HEK293 (cell line): Measurements from ENCODE around the gene CRACR2A.

Experiments
- CTCF ChIA-PET: fragments of 350-600 bp; formaldehyde crosslinking; extraction: SDS; loops from one replicate; lab custom pipeline; 2021; ENCODE audit warnings: antibody characterized with exemption; lab: Yijun Ruan, JAX
- POLR2A ChIA-PET: fragments of 300-600 bp; formaldehyde crosslinking; extraction: SDS; loops from one replicate; lab custom pipeline; 2020; ENCODE audit warnings: antibody characterized with exemption, inconsistent platforms; lab: Yijun Ruan, JAX
- H3K27ac ChIP-seq: fragments of 200-500 bp; sonication (Bioruptor generic); 2 replicates; pipeline ENCODE4 v1.5.1; 2014; ENCODE audit warnings: low read depth, low read length, control low read depth, inconsistent platforms; ENCODE audit errors: extremely low read depth
- H3K36me3 ChIP-seq, 2 experiments: fragments of 200-500 bp in 1 of 2; sonication (Bioruptor generic) in 1 of 2; 1 replicate in 1 of 2; 2 replicates in 1 of 2; pipeline ENCODE4 v1.5.1; 2014 to 2017; ENCODE audit warnings: inconsistent platforms in 2 of 2, low read length in 2 of 2; ENCODE audit not compliant: control insufficient read depth in 2 of 2, insufficient read depth in 1 of 2
- H3K4me1 ChIP-seq: fragments of 200-500 bp; sonication (Bioruptor generic); 2 replicates; pipeline ENCODE4 v1.5.1; 2014; ENCODE audit warnings: mild to moderate bottlenecking, low read length, inconsistent platforms; ENCODE audit not compliant: control insufficient read depth, insufficient read depth
- H3K4me3 ChIP-seq: 2 replicates; pipeline ENCODE4 v1.5.1; 2011; ENCODE audit warnings: low read depth, mild to moderate bottlenecking, control low read depth, low read length, moderate library complexity
- H3K9me3 ChIP-seq: fragments of 200-500 bp; sonication (Bioruptor generic); 2 replicates; pipeline ENCODE4 v1.5.1; 2014; ENCODE audit warnings: low read depth, low read length, inconsistent platforms; ENCODE audit not compliant: control insufficient read depth, insufficient read depth
- AEBP2 ChIP-seq: fragments of 450-650 bp; formaldehyde crosslinking; IDR thresholded peaks from 2 replicates; pipeline ENCODE4 v1.5.1; 2016; ENCODE audit warnings: missing biosample characterization, missing genetic modification characterization, borderline replicate concordance
- EGR2 ChIP-seq: fragments of 450-650 bp; formaldehyde crosslinking; IDR thresholded peaks from 2 replicates; pipeline ENCODE4 v1.5.1; 2016; ENCODE audit warnings: low read depth, missing biosample characterization, missing genetic modification characterization
- GLIS1 ChIP-seq: fragments of 450-650 bp; formaldehyde crosslinking; IDR thresholded peaks from 2 replicates; pipeline ENCODE4 v1.5.1; 2016; ENCODE audit warnings: missing biosample characterization, missing genetic modification characterization
- KLF9 ChIP-seq: fragments of 450-650 bp; formaldehyde crosslinking; IDR thresholded peaks from 2 replicates; pipeline ENCODE4 v1.5.1; 2016; ENCODE audit warnings: missing biosample characterization, missing genetic modification characterization, low read depth
- PRDM2 ChIP-seq: fragments of 450-650 bp; formaldehyde crosslinking; IDR thresholded peaks from 2 replicates; pipeline ENCODE4 v1.5.1; 2016; ENCODE audit warnings: missing biosample characterization, missing genetic modification characterization, borderline replicate concordance
- RBAK ChIP-seq: fragments of 450-650 bp; formaldehyde crosslinking; IDR thresholded peaks from 2 replicates; pipeline ENCODE4 v1.5.1; 2016; ENCODE audit warnings: missing biosample characterization, missing genetic modification characterization
- SP3 ChIP-seq: fragments of 450-650 bp; formaldehyde crosslinking; IDR thresholded peaks from 2 replicates; pipeline ENCODE4 v1.5.1; 2016; ENCODE audit warnings: missing biosample characterization, missing genetic modification characterization
- ZBTB48 ChIP-seq: fragments of 450-650 bp; formaldehyde crosslinking; IDR thresholded peaks from 2 replicates; pipeline ENCODE4 v1.5.1; 2016; ENCODE audit warnings: missing biosample characterization, missing genetic modification characterization
- ZBTB8A ChIP-seq: fragments of 450-650 bp; formaldehyde crosslinking; IDR thresholded peaks from 2 replicates; pipeline ENCODE4 v1.5.1; 2016; ENCODE audit warnings: missing biosample characterization, missing genetic modification characterization
- ZEB2 ChIP-seq: fragments of 450-650 bp; formaldehyde crosslinking; IDR thresholded peaks from 2 replicates; pipeline ENCODE4 v1.5.1; 2016; ENCODE audit warnings: missing biosample characterization, missing genetic modification characterization
- ZNF138 ChIP-seq: fragments of 450-650 bp; formaldehyde crosslinking; IDR thresholded peaks from 2 replicates; pipeline ENCODE4 v1.5.1; 2016; ENCODE audit warnings: missing biosample characterization, missing genetic modification characterization, borderline replicate concordance
- ZNF223 ChIP-seq: fragments of 450-650 bp; formaldehyde crosslinking; IDR thresholded peaks from 2 replicates; pipeline ENCODE4 v1.5.1; 2016; ENCODE audit warnings: missing biosample characterization, missing genetic modification characterization
- ZNF488 ChIP-seq: fragments of 450-650 bp; formaldehyde crosslinking; IDR thresholded peaks from 2 replicates; pipeline ENCODE4 v1.5.1; 2016; ENCODE audit warnings: missing biosample characterization, missing genetic modification characterization
- ZNF501 ChIP-seq: fragments of 450-650 bp; formaldehyde crosslinking; IDR thresholded peaks from 2 replicates; pipeline ENCODE4 v1.5.1; 2016; ENCODE audit warnings: missing biosample characterization, missing genetic modification characterization
- ZNF530 ChIP-seq: fragments of 450-650 bp; formaldehyde crosslinking; IDR thresholded peaks from 2 replicates; pipeline ENCODE4 v1.5.1; 2016; ENCODE audit warnings: low read depth, missing biosample characterization, missing genetic modification characterization
- ZNF549 ChIP-seq: fragments of 450-650 bp; IDR thresholded peaks from 2 replicates; pipeline ENCODE4 v1.5.1; 2018; ENCODE audit warnings: missing biosample characterization, missing genetic modification characterization, mild to moderate bottlenecking, inconsistent platforms, moderate library complexity
- ZNF561 ChIP-seq: fragments of 450-650 bp; IDR thresholded peaks from 2 replicates; pipeline ENCODE4 v1.5.1; 2018; ENCODE audit warnings: missing biosample characterization, missing genetic modification characterization, borderline replicate concordance
- ZNF677 ChIP-seq: fragments of 450-650 bp; IDR thresholded peaks from 2 replicates; pipeline ENCODE4 v1.5.0; 2018; ENCODE audit warnings: missing biosample characterization, mild to moderate bottlenecking, missing genetic modification characterization, moderate library complexity
- ZNF692 ChIP-seq: fragments of 450-650 bp; formaldehyde crosslinking; IDR thresholded peaks from 2 replicates; pipeline ENCODE4 v1.5.1; 2016; ENCODE audit warnings: missing biosample characterization, missing genetic modification characterization
- ZNF747 ChIP-seq: fragments of 450-650 bp; formaldehyde crosslinking; IDR thresholded peaks from 2 replicates; pipeline ENCODE4 v1.5.1; 2016; ENCODE audit warnings: missing biosample characterization, missing genetic modification characterization
- ZSCAN5A ChIP-seq: fragments of 450-650 bp; formaldehyde crosslinking; IDR thresholded peaks from 2 replicates; pipeline ENCODE4 v1.5.1; 2016; ENCODE audit warnings: missing biosample characterization, missing genetic modification characterization

Gene CRACR2A

DNA sequence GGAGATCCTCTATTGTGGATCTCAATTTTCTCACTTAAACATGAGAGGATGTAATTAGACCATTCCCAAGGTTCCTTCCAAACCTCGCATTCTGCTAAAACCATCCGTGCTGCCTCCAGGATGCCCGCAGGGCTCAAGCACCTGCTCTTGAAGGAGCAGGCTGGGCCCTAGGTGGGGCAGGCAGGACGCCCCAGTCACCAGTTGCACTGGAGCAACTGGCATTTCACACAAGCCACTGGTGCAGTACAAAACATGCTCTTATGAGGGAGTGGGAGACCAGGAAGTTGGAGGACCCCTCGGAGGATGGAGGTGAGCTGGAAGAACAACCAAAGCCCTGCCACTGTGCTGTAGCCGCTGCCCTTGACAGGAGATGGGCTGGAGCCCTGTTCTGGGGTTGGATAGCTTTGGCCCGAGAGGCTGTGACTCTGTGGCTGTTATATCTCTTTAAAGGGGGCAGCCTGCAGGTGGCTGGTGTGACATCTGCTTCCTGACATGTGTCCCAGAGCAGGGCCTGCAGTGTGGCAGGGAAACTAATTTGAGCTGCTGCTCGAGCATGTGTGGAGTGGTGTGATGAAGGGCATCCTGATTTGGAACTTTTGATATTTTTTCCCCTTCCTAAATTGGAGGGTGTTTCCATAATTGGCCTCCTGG lies 122.2 kb downstream of the CRACR2A start:
- POLR2A ChIA-PET: no interaction called here
- no peak for TF ChIP-seq GLIS1 (tag by site-specific recombination)
- TF ChIP-seq ZSCAN5A: no peak
- no peak for TF ChIP-seq ZNF549 (tag by site-specific recombination)
- no peak for TF ChIP-seq ZNF501 (tag by site-specific recombination)
- no peak for TF ChIP-seq AEBP2 (tag by site-specific recombination)
- TF ChIP-seq ZBTB8A (tag by site-specific recombination): no peak
- no peak for TF ChIP-seq KLF9 (tag by site-specific recombination)
- TF ChIP-seq SP3: no peak
- no peak for TF ChIP-seq ZNF677 (tag by site-specific recombination)
- TF ChIP-seq ZEB2 (tag by site-specific recombination): no peak
- TF ChIP-seq EGR2 (tag by site-specific recombination): no peak
- TF ChIP-seq ZNF692: no peak
- no peak for TF ChIP-seq PRDM2 (tag by site-specific recombination)

GRCh38 chr12:3630111-3630510 lies 122.8 kb downstream of the CRACR2A start:
- Histone ChIP-seq H3K36me3 (no peaks in the 10 kb centered on the region), H3K4me3 (no peak overlapping the region), H3K4me1 (no peaks in the 10 kb centered on the region), H3K27ac (no peak overlapping the region), H3K9me3 (no peaks in the 10 kb centered on the region)
- CTCF ChIA-PET: no interaction called here
- POLR2A ChIA-PET: no interaction called here
- TF ChIP-seq ZNF747 (tag by site-specific recombination) (no peak), ZNF530 (tag by site-specific recombination) (no peak), ZNF138 (no peak), ZNF561 (tag by site-specific recombination) (no peak), ZBTB8A (tag by site-specific recombination) (no peak), ZNF223 (no peak), ZBTB48 (no peak), RBAK (no peak), ZNF488 (tag by site-specific recombination) (no peak)

More for the DNA sequence above, 122.2 kb downstream of the CRACR2A start:
- Histone ChIP-seq H3K9me3 (no peaks in the 10 kb centered on the region), H3K36me3 (no peaks in the 10 kb centered on the region), H3K4me3 (no peak overlapping the region), H3K4me1 (no peaks in the 10 kb centered on the region), H3K27ac (no peak overlapping the region)
- CTCF ChIA-PET: no interaction called here
